Measurements from ENCODE around the gene AKR1D1. TPM values are rescaled to one million over a fixed set of nuclear protein-coding genes. Genes with fewer than 3 reads are reported as not detected.

AKR1D1 gene
- total and polyA plus RNA-seq, 2 of the 13 experiments (the other 11 are each of a cell fraction or from before 2014, with no cell fraction given) = 6.9 to 37.0 TPM

DNA sequence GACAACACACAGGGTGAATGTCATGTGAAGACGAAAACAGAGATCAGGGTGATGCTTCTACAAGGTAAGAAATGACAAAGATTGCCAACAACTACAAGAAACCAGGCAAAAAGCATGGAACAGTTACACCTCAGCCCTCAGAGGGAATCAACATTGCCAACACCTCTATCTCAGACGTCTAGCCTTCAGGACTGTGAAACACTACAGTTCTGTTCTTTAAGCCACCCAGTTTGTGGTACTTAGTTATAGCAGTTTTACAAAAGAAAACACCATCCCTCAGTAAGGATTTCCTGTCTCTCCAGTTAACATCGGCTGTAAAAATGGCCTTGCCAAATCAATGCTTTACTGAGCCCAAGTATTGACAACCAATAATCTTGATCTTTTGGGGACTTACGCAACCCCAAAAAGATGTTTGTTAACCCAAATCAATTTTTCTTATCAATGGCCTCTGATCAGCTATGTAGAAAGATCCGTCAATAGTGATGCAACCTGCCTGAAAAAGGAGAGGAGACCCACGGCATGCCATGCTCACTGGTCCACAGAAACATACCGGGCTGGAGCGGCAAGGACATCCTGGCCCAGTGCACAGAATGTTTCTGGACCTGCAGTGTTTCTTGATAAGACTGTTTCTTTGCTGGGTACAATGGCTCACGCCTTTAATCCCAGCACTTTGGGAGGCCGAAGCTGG, 44.0 kb downstream of the AKR1D1 start (continued):
- no peak for TF ChIP-seq RBAK (CRISPR knock-in tag; IDR thresholded peaks at IDR 0.05)
- TF ChIP-seq, protein P1, sequence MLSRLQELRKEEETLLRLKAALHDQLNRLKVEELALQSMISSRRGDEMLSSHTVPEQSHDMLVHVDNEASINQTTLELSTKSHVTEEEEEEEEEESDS (CRISPR knock-in tag; IDR thresholded peaks at IDR 0.05; ENCODE audit: borderline replicate concordance) = no peak
- no peak for TF ChIP-seq ZNF354B (CRISPR knock-in tag; IDR thresholded peaks at IDR 0.05)
- TF ChIP-seq, protein P2, sequence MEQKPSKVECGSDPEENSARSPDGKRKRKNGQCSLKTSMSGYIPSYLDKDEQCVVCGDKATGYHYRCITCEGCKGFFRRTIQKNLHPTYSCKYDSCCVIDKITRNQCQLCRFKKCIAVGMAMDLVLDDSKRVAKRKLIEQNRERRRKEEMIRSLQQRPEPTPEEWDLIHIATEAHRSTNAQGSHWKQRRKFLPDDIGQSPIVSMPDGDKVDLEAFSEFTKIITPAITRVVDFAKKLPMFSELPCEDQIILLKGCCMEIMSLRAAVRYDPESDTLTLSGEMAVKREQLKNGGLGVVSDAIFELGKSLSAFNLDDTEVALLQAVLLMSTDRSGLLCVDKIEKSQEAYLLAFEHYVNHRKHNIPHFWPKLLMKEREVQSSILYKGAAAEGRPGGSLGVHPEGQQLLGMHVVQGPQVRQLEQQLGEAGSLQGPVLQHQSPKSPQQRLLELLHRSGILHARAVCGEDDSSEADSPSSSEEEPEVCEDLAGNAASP (CRISPR knock-in tag; IDR thresholded peaks at IDR 0.05; ENCODE audit: borderline replicate concordance) = no peak
- TF ChIP-seq, protein P3, sequence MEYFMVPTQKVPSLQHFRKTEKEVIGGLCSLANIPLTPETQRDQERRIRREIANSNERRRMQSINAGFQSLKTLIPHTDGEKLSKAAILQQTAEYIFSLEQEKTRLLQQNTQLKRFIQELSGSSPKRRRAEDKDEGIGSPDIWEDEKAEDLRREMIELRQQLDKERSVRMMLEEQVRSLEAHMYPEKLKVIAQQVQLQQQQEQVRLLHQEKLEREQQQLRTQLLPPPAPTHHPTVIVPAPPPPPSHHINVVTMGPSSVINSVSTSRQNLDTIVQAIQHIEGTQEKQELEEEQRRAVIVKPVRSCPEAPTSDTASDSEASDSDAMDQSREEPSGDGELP (IDR thresholded peaks at IDR 0.05; ENCODE audit: borderline replicate concordance, low read depth) = no peak
- TF ChIP-seq NCOA1 (CRISPR knock-in tag; IDR thresholded peaks at IDR 0.05) = no peak
- TF ChIP-seq, protein P4, sequence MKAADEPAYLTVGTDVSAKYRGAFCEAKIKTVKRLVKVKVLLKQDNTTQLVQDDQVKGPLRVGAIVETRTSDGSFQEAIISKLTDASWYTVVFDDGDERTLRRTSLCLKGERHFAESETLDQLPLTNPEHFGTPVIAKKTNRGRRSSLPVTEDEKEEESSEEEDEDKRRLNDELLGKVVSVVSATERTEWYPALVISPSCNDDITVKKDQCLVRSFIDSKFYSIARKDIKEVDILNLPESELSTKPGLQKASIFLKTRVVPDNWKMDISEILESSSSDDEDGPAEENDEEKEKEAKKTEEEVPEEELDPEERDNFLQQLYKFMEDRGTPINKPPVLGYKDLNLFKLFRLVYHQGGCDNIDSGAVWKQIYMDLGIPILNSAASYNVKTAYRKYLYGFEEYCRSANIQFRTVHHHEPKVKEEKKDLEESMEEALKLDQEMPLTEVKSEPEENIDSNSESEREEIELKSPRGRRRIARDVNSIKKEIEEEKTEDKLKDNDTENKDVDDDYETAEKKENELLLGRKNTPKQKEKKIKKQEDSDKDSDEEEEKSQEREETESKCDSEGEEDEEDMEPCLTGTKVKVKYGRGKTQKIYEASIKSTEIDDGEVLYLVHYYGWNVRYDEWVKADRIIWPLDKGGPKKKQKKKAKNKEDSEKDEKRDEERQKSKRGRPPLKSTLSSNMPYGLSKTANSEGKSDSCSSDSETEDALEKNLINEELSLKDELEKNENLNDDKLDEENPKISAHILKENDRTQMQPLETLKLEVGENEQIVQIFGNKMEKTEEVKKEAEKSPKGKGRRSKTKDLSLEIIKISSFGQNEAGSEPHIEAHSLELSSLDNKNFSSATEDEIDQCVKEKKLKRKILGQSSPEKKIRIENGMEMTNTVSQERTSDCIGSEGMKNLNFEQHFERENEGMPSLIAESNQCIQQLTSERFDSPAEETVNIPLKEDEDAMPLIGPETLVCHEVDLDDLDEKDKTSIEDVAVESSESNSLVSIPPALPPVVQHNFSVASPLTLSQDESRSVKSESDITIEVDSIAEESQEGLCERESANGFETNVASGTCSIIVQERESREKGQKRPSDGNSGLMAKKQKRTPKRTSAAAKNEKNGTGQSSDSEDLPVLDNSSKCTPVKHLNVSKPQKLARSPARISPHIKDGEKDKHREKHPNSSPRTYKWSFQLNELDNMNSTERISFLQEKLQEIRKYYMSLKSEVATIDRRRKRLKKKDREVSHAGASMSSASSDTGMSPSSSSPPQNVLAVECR (CRISPR knock-in tag; IDR thresholded peaks at IDR 0.05; ENCODE audit: borderline replicate concordance) = no peak; the same call in 1 of the 2 replicates
- TF ChIP-seq, protein P5, sequence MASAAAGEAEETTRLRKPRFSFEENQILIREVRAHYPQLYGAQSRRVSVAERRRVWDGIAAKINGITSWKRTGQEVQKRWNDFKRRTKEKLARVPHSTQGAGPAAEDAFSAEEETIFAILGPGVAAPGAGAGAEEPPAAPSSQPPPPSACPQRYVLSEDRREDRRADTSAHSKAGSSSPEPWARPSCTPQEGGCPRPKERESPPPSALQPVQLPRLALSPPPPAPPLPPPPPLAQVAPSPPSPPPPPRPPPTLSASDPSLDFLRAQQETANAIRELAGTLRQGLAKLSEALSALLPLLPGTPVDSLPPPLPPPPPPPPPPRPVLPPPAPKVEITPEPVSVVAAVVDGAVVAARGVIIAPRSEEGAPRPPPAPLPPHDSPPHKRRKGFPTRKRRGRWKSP (CRISPR knock-in tag; IDR thresholded peaks at IDR 0.05) = no peak
- TF ChIP-seq NR2C2 (CRISPR knock-in tag; IDR thresholded peaks at IDR 0.05; ENCODE audit: borderline replicate concordance) = peak; percentile 68; the same call in 1 of the 2 replicates
- no peak for TF ChIP-seq ZBTB7A (CRISPR knock-in tag; IDR thresholded peaks at IDR 0.05)
- TF ChIP-seq, protein P6, sequence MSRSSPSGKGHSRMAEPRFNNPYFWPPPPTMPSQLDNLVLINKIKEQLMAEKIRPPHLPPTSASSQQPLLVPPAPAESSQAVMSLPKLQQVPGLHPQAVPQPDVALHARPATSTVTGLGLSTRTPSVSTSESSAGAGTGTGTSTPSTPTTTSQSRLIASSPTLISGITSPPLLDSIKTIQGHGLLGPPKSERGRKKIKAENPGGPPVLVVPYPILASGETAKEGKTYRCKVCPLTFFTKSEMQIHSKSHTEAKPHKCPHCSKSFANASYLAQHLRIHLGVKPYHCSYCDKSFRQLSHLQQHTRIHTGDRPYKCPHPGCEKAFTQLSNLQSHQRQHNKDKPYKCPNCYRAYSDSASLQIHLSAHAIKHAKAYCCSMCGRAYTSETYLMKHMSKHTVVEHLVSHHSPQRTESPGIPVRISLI (CRISPR knock-in tag; IDR thresholded peaks at IDR 0.05; ENCODE audit: borderline replicate concordance) = no peak
- no peak for TF ChIP-seq KDM2A (CRISPR knock-in tag; IDR thresholded peaks at IDR 0.05; ENCODE audit: borderline replicate concordance, low read depth)
- no peak for TF ChIP-seq PRPF4 (IDR thresholded peaks at IDR 0.05; ENCODE audit: low read depth, low read length, poor library complexity, severe bottlenecking)
- TF ChIP-seq STAG1 (CRISPR knock-in tag; IDR thresholded peaks at IDR 0.05) = no peak
- no peak for TF ChIP-seq ELF4 (CRISPR knock-in tag; IDR thresholded peaks at IDR 0.05; ENCODE audit: borderline replicate concordance)
- TF ChIP-seq ZNF761 (CRISPR knock-in tag; conservative IDR thresholded peaks at IDR 0.05) = no peak
- TF ChIP-seq, protein P7, sequence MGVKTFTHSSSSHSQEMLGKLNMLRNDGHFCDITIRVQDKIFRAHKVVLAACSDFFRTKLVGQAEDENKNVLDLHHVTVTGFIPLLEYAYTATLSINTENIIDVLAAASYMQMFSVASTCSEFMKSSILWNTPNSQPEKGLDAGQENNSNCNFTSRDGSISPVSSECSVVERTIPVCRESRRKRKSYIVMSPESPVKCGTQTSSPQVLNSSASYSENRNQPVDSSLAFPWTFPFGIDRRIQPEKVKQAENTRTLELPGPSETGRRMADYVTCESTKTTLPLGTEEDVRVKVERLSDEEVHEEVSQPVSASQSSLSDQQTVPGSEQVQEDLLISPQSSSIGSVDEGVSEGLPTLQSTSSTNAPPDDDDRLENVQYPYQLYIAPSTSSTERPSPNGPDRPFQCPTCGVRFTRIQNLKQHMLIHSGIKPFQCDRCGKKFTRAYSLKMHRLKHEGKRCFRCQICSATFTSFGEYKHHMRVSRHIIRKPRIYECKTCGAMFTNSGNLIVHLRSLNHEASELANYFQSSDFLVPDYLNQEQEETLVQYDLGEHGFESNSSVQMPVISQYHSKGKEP (CRISPR knock-in tag; IDR thresholded peaks at IDR 0.05) = no peak
- TF ChIP-seq GABPB1 (CRISPR knock-in tag; IDR thresholded peaks at IDR 0.05) = no peak; the same call in 1 of the 2 replicates

Data from HepG2 (cell line).